Kidney epithelial cell (primary cell): ENCODE results near the gene ACSM2B. TPM values are rescaled to one million over a fixed set of nuclear protein-coding genes. Genes with fewer than 3 reads are reported as not detected.
"Not testable (repeated sequence)": the region's sequence is repeated elsewhere in the genome, so short reads cannot be mapped to it uniquely, and the experiment has no call there.

ENCODE experiments used
- DNase-seq: peaks from one replicate; pipeline ENCODE4 v3.0.0-alpha.2; 2010; ENCODE audit warnings: low read depth
- H3K27me3 ChIP-seq: 2 replicates; pipeline ENCODE4 v1.6.0; 2011; ENCODE audit warnings: low read length; ENCODE audit not compliant: control insufficient read depth, insufficient read depth
- H3K36me3 ChIP-seq: 2 replicates; pipeline ENCODE4 v1.5.1; 2011; ENCODE audit warnings: low read length; ENCODE audit not compliant: control insufficient read depth, insufficient read depth
- H3K4me3 ChIP-seq: 2 replicates; pipeline ENCODE4 v1.5.1; 2011; ENCODE audit warnings: low read depth, mild to moderate bottlenecking, control low read depth, low read length
- total RNA-seq: library from RNA; depleted of rRNA; stranded (reverse); fragments of >200 nt; gene quantifications from 2 replicates; pipeline ENCODE4 v1.2.3, GENCODE V29; 2015
- TF ChIP-seq, protein P1 (sequence below): IDR thresholded peaks from 2 replicates; pipeline ENCODE4 v1.5.1; 2011; ENCODE audit warnings: mild to moderate bottlenecking, moderate library complexity, low read length, control low read depth, inconsistent platforms; ENCODE audit not compliant: insufficient read depth, poor library complexity, severe bottlenecking

Gene ACSM2B
- total RNA-seq, 1 donor from 2014 or later: not detected

DNA sequence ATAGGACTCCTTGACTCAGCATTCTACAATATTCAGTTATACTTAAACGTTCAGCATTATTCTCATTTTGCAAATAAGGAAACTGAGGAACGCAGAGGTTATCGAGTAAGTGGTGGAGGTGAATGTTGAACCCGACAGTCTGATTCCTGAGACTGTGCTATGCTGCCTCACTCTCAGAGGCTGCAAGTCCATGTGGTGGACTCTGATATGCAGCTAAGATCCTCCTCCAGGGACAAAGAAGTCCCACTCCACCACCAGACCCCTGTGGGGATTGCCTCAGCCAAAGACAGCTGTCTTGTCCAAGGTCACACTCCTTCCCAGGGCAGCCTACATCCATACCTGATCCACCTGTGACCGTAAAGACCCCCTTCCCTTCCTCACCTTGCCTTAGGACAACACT lies 37.5 kb downstream of the ACSM2B start:
- Histone ChIP-seq H3K27me3 (no peaks in the 10 kb centered on the region), H3K4me3 (no peak overlapping the region), H3K36me3 (no peaks in the 10 kb centered on the region)
- DNase-seq: no peak
- TF ChIP-seq, protein P1, sequence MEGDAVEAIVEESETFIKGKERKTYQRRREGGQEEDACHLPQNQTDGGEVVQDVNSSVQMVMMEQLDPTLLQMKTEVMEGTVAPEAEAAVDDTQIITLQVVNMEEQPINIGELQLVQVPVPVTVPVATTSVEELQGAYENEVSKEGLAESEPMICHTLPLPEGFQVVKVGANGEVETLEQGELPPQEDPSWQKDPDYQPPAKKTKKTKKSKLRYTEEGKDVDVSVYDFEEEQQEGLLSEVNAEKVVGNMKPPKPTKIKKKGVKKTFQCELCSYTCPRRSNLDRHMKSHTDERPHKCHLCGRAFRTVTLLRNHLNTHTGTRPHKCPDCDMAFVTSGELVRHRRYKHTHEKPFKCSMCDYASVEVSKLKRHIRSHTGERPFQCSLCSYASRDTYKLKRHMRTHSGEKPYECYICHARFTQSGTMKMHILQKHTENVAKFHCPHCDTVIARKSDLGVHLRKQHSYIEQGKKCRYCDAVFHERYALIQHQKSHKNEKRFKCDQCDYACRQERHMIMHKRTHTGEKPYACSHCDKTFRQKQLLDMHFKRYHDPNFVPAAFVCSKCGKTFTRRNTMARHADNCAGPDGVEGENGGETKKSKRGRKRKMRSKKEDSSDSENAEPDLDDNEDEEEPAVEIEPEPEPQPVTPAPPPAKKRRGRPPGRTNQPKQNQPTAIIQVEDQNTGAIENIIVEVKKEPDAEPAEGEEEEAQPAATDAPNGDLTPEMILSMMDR: no peak

DNA sequence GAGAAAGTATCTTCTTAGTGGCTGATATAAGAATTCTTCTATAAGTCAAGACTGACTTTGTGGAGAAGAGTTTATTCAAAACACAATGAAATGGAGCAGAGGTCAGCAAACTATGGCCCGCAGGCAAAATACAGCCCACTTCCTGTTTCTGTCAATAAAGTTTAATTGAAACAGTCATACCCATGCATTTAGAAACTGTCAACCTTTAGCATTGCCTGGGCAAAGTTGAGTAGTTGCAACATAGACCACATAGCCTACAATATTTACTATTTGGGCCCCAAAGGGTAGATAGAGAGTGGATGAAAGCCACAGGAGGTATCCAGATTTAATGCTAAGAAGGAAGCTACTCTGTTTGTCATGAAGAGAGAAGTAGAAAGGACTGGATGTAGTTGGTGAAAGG lies 38.0 kb downstream of the ACSM2B start:
- TF ChIP-seq, protein P1: no peak
- Histone ChIP-seq H3K27me3 (no peaks in the 10 kb centered on the region), H3K4me3 (no peak overlapping the region), H3K36me3 (no peaks in the 10 kb centered on the region)
- DNase-seq: no peak

- not testable (repeated sequence) for H3K4me3 ChIP-seq, H3K27me3 ChIP-seq, H3K36me3 ChIP-seq, DNase-seq
These were observed 39.5 kb downstream of the ACSM2B start for GRCh38 chr16:20536669-20537068.

DNA sequence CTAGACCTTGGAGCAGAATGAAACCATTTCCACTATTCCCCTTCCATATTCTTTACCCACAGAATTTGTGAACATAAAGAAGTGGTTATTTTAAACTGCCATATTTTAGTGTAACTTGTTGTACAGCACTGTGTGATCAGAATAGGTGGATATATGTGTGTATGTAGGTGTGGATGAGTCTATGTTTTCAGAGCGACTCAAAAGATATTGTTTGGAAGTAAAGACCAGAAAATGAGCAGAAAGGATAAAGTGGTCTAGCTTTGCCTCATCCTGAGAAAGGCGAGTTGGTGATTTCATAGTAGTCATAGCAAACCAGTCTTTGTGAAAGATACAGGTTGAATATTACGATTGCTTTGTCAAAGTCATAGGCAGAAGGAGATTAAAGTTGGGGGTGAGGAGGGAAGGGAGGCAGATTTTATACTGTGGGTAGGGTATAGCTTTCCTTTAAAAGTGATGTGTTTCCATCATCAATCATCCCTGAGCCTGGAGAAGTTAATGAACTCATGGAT lies 43.8 kb downstream of the ACSM2B start:
- not testable (repeated sequence) for DNase-seq, H3K4me3 ChIP-seq, H3K36me3 ChIP-seq, H3K27me3 ChIP-seq

DNA sequence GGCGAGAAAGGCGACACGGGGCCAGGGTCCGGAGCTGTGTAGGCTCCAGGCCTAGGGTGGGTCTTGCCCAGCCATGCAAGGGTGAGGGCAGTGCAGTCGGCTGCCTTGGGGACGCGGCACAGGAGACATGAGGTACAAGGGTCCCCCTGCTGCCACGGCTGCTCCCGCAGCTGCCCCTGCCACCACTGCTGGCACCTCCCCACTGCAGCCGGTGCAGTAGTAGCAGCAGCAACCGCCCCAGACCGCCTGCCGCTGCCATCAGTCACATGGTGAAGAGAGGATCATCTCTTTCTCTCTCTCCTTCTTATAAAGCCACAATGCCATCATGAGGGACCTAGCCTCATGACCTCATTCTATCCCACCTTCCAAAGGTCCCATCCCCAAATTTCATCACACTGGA lies 44.4 kb downstream of the ACSM2B start:
- not testable (repeated sequence) for H3K27me3 ChIP-seq, H3K4me3 ChIP-seq, DNase-seq

DNA sequence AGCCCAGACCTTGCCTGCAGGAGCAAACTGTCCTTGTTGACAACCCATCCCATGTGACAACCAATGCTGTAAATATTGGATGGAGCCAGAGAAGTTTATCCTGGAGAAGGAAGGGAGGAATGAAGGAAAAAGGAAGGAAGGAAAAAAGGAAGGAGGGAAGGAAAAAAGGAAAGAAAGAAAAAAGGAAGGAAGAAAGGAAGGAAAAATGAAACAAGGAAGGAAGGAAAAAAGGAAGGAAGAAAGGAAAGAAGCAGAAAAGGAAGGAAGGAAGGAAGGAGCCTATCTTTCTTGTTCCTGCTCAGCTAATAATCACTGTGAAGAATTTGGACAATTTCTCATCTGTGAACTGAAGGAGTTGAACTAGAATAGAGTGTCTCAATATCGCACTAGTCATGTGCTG lies 56.1 kb downstream of the ACSM2B start:
- H3K4me3 ChIP-seq: no peak overlapping the region
- TF ChIP-seq, protein P1: no peak
- H3K36me3 ChIP-seq: no peaks in the 10 kb centered on the region
- H3K27me3 ChIP-seq: no peaks in the 10 kb centered on the region
- no peak for DNase-seq

More for the DNA sequence above, 44.4 kb downstream of the ACSM2B start:
- H3K36me3 ChIP-seq: not testable (repeated sequence)

DNA sequence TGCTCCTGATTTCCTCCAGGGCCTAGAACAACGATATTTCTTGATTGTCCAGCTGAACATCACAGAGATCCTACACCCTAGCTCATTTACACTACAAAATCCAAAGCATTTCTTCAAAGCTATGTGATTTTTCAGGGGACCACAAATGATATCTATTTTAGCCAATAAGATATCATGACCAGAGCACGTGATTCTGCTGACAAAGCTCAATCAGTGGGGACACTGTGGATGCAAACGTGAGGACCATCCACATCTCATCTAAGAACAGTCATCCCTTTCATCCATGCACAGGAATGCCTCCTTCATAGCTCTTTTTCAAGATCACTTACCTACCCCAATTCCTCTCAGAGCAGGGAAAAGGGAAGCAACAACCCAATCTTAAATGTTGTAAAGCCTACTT lies 56.9 kb downstream of the ACSM2B start:
- no peak for DNase-seq
- Histone ChIP-seq H3K36me3 (no peaks in the 10 kb centered on the region), H3K27me3 (no peaks in the 10 kb centered on the region), H3K4me3 (no peak overlapping the region)
- TF ChIP-seq, protein P1: no peak
